NT2/D1 (cell line): ENCODE measurements around the gene OSBPL10.

Experiments used
- DNase-seq: peaks from one replicate; pipeline ENCODE4 v3.0.0-alpha.2; 2011; ENCODE audit warnings: low read depth, low spot score
- H3K27me3 ChIP-seq: 2 replicates; pipeline ENCODE4 v1.6.0; 2011; ENCODE audit warnings: mild to moderate bottlenecking; ENCODE audit not compliant: insufficient read length, insufficient read depth
- H3K36me3 ChIP-seq: 2 replicates; pipeline ENCODE4 v1.6.1; 2011; ENCODE audit warnings: mild to moderate bottlenecking, low read length, mixed read lengths; ENCODE audit not compliant: insufficient read depth, insufficient read length
- H3K4me1 ChIP-seq: 2 replicates; pipeline ENCODE4 v1.5.1; 2011; ENCODE audit not compliant: insufficient read depth, insufficient read length
- H3K4me3 ChIP-seq: 2 replicates; pipeline ENCODE4 v1.5.1; 2011; ENCODE audit warnings: low read depth; ENCODE audit not compliant: insufficient read length
- H3K9ac ChIP-seq: 2 replicates; pipeline ENCODE4 v1.6.0; 2011; ENCODE audit warnings: low read depth; ENCODE audit not compliant: insufficient read length
- H3K9me3 ChIP-seq: 2 replicates; pipeline ENCODE4 v1.5.1; 2011; ENCODE audit warnings: mild to moderate bottlenecking, low read length; ENCODE audit not compliant: insufficient read depth
- SUZ12 ChIP-seq: IDR thresholded peaks from 2 replicates; pipeline ENCODE4 v1.6.1; 2011; ENCODE audit not compliant: insufficient read length, insufficient read depth; ENCODE audit errors: extremely low read depth
- YY1 ChIP-seq: IDR thresholded peaks from 2 replicates; pipeline ENCODE4 v1.6.1; 2011; ENCODE audit not compliant: insufficient read length, insufficient read depth
- ZNF274 ChIP-seq: IDR thresholded peaks from 2 replicates; pipeline ENCODE4 v1.6.1; 2011; ENCODE audit warnings: mild to moderate bottlenecking, low read depth, low read length

The OSBPL10 gene

DNA sequence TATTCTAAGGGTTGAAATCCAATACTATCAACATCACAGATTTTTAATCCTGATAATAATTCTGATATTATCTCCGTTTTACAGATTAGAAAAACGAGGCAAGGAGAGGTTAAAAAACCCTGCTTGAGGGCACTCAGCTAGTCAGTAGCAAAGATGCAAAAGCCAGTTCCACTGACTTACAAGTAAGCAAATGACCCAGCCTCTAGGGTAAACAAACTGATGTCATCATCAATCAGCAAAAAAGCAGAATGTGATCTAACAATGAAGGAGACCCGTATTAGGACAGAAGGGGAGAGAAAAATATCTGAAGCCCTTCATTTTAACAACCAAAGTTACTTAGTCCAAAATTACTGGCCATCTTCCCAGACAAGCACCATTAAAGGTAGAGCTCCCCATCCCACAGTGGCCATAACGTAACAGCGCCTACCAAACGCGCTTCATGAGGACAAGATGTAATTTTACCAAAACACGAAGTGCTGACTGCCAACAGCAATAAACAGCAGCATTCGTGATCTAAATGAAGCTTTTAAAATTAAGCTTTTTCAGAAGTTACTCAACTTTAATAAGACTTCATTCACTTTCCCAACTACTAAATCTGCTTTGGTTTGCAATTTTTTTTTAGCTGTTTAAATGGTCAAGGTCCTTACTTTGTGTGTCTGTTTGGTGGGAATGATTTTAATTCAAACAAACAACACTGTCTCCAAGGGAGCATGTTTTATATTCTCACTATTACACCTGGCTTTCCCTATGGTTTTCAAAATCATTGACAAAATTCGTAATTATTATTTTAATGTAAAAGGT, 176.6 kb downstream of the OSBPL10 start:
- TF ChIP-seq YY1 = no peak
- no peaks in the 10 kb centered on the region for H3K4me1 ChIP-seq
- peaks cover 4% of the 10 kb centered on the region for H3K36me3 ChIP-seq
- no peaks in the 10 kb centered on the region for H3K27me3 ChIP-seq
- no peak overlapping the region for H3K4me3 ChIP-seq
- H3K9ac ChIP-seq = no peak overlapping the region
- no peak for DNase-seq
- H3K9me3 ChIP-seq = no peaks in the 10 kb centered on the region

DNA sequence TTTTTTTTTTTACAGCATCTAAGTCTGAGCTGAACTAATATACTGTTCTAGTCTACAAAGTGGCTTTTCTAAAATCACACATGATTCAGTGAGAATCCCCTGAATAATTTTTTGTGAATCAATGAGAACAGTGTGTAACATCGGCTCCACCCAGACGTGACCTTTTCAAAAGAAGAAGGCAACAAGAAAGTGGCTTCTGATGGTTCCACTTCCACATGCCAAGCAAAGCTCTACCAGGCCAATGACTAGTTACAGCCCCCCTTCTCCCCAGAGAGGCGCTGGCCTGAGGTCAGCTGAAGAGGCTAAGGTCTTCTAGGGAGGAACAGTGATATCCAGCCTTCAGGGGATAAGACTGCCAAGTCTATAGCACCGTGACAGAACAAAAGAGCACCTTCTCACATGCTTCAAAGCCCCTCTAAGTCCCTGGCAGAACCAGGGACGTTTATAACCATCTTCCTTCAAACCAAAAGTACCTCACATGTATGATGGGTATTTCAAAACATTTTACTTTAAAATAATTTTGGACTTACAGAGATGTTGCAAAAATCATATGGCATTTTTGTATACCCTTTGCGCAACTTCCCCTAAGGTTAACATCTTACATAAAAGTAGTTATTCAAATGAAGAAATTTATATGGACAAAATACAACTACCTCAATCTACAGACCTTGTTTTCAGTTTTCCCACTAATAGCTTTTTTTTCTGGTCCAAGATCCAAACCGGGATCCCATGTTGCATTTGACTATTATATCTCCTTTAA, 177.9 kb downstream of the OSBPL10 start:
- Histone ChIP-seq H3K4me1 (no peaks in the 10 kb centered on the region), H3K4me3 (no peak overlapping the region), H3K36me3 (peaks cover 4% of the 10 kb centered on the region), H3K9me3 (no peaks in the 10 kb centered on the region), H3K27me3 (no peaks in the 10 kb centered on the region), H3K9ac (no peak overlapping the region)
- no peak for DNase-seq
- TF ChIP-seq SUZ12 = no peak
- TF ChIP-seq ZNF274 = no peak
- no peak for TF ChIP-seq YY1

DNA sequence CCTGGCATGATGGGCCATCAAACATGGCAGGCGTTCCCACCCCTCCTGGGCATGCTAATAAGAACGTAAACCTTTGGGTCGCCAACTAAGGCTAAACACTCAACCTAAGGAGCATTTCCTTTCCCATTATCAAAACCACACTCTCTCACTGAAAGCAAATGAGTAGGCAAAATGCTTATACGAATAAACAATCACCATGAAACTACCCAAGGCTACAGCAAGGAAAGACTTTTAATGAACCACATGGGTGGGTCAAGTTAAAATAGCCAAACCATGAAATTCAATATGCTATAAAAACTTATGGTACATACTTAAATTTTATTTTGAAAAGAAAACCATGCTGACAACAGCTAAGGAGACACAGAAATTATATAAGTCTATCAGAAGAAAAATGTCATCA, 180.6 kb downstream of the OSBPL10 start:
- H3K4me3 ChIP-seq = no peak overlapping the region
- TF ChIP-seq ZNF274 (no peak), YY1 (no peak), SUZ12 (no peak)
- no peaks in the 10 kb centered on the region for H3K27me3 ChIP-seq
- H3K36me3 ChIP-seq = peaks cover 2% of the 10 kb centered on the region
- no peaks in the 10 kb centered on the region for H3K4me1 ChIP-seq
- no peaks in the 10 kb centered on the region for H3K9me3 ChIP-seq
- H3K9ac ChIP-seq = no peak overlapping the region
- no peak for DNase-seq

DNA sequence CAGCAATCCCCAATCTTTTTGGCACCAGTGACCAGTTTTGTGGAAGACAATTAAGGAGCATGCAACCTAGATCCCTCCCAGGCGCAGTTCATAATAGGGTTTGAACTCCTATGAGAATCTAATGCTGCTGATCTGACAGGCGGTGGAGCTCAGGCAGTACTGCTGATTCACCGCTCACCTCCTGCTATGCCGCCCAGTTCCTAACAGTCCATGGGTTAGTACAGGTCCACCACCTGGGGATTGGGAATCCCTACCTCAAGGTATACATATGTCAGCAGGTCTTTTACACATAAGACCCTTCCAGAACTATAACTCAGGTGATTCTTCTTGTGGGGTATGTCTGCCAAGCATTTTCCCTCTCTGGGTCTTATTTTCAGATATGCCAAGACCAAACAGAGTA, 182.2 kb downstream of the OSBPL10 start:
- no peak for DNase-seq
- H3K36me3 ChIP-seq = peaks cover 4% of the 10 kb centered on the region
- H3K4me3 ChIP-seq = no peak overlapping the region
- H3K27me3 ChIP-seq = no peaks in the 10 kb centered on the region
- H3K9ac ChIP-seq = no peak overlapping the region
- H3K4me1 ChIP-seq = no peaks in the 10 kb centered on the region
- no peak for TF ChIP-seq YY1
- no peak for TF ChIP-seq SUZ12
- no peak for TF ChIP-seq ZNF274
- no peaks in the 10 kb centered on the region; the same call in 1 of the 2 replicates for H3K9me3 ChIP-seq

DNA sequence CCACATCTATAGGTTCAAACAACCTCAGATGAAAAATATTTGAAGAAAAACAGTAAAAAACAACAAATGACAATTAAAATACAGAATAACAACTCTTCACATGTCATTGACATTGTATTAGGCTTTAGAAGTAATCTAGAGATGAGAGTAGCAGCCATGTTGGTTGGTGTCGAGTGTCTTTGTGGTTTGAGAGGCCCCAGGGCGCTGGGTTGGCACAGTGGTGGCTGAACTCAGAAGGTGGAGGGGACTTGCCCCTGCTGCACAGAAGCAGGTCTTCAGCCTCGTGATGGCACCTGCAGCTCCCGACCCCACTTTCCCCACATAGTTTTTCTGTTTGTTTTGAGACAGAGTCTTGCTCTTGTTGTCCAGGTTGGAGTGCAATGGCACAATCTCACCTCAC, 187.2 kb downstream of the OSBPL10 start:
- no peak overlapping the region for H3K9ac ChIP-seq
- H3K9me3 ChIP-seq = no peaks in the 10 kb centered on the region; the same call in 1 of the 2 replicates
- no peak overlapping the region for H3K4me3 ChIP-seq
- H3K36me3 ChIP-seq = peaks cover 4% of the 10 kb centered on the region
- no peak for DNase-seq
- no peak for TF ChIP-seq ZNF274
- no peak for TF ChIP-seq YY1
- no peak for TF ChIP-seq SUZ12
- H3K27me3 ChIP-seq = no peaks in the 10 kb centered on the region
- no peaks in the 10 kb centered on the region for H3K4me1 ChIP-seq

DNA sequence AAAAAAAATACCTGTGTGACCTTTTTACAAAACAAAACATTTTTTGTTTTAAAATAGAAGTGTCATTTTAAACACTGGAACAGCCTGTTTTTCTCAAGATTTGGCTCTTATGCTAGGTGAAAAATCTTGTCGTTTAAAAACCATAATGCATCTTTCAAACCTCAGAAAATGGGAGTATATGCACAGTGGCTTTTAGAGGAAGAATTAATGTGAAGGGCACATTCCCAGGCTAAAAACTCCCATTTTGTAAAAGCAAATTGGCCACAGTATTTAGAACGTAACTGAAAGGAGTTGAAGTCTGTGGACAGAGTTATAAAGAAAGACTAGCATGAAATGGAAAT, 190.0 kb downstream of the OSBPL10 start:
- Histone ChIP-seq H3K36me3 (peaks cover 2% of the 10 kb centered on the region), H3K4me1 (no peaks in the 10 kb centered on the region), H3K4me3 (no peak overlapping the region), H3K9me3 (no peaks in the 10 kb centered on the region; the same call in 1 of the 2 replicates), H3K27me3 (no peaks in the 10 kb centered on the region), H3K9ac (no peak overlapping the region)
- no peak for DNase-seq
- TF ChIP-seq SUZ12 (no peak), YY1 (no peak), ZNF274 (no peak)

DNA sequence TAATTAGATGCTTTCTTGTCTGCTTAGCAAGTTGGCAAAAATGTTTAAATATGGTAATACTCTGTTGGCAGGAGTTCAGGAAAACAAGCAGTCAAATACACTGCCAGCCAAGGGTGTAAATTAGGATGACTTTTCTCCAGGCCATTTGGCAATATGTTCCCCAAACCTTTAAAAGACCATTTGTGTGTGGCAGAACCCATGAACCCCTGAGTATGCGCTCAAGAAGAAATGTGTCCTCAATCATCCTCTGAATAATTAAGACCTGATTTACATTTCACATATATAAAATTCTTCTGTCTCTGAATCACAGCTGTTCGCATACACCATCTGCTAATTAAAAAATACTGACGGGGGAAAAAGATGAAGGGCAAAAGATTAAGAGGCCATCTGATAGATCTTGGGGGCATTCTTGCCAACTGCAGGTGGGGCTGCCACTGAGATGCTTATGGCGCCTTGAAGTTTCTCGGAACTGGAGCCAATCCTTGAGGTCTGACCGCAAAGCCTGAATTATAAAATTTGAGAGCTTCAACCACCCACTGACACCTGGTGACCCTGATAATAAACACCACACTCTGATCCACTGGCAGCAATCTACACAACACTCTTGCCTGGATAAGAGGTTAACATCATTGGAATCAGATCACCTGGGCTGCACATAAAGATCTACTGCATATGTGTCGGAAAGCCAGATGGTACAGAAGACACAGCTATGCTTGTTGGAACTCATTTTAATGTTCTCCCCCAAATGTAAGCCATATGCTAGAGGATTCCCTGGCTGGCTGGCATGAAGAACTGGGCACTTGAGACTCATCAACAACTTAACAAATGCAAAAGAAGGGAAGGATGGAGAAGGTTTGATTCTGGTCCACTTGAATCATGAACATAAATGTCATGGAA, 190.6 kb downstream of the OSBPL10 start:
- DNase-seq = no peak

More for the DNA sequence above, 190.6 kb downstream of the OSBPL10 start:
- Histone ChIP-seq H3K4me3 (no peak overlapping the region), H3K27me3 (no peaks in the 10 kb centered on the region), H3K9ac (no peak overlapping the region), H3K9me3 (no peaks in the 10 kb centered on the region; the same call in 1 of the 2 replicates), H3K4me1 (no peaks in the 10 kb centered on the region), H3K36me3 (peaks cover 2% of the 10 kb centered on the region)
- no peak for TF ChIP-seq YY1
- no peak for TF ChIP-seq ZNF274
- no peak for TF ChIP-seq SUZ12
